GM21447 (cell line): Measurements from ENCODE around the gene PLCXD1.
"Not testable (repeated sequence)": the region's sequence is repeated elsewhere in the genome, so short reads cannot be mapped to it uniquely, and the experiment has no call there.

Experiments
- ATAC-seq: cut with Tn5 transposase; IDR thresholded peaks from one replicate; pipeline ENCODE4 v1.9.1; 2021; ENCODE audit not compliant: unreplicated experiment

PLCXD1 gene

GRCh38 chrX:316351-317325, 35.5 kb downstream of the PLCXD1 start:
- no peak for ATAC-seq

GRCh38 chrX:317424-318067, 36.4 kb downstream of the PLCXD1 start:
- no peak for ATAC-seq

- ATAC-seq, result peak; percentile 63
These were observed 37.0 kb downstream of the PLCXD1 start for GRCh38 chrX:318068-318738.

- peak; percentile 73 for ATAC-seq
These were observed 37.8 kb downstream of the PLCXD1 start, which contains the start of gene GTPBP6 for GRCh38 chrX:318739-319578. GTPBP6 (minus strand) TSS chrX:318796; CDS start chrX:318787, 9 bp downstream.

GRCh38 chrX:319579-320125, 38.5 kb downstream of the PLCXD1 start:
- ATAC-seq, result no peak

- ATAC-seq, result no peak
These were observed 39.1 kb downstream of the PLCXD1 start for GRCh38 chrX:320126-320783.

GRCh38 chrX:323721-324628, 42.8 kb downstream of the PLCXD1 start:
- peak; percentile 63 for ATAC-seq

GRCh38 chrX:324664-325063, 43.5 kb downstream of the PLCXD1 start:
- ATAC-seq, result not testable (repeated sequence)

- no peak for ATAC-seq
These were observed 46.5 kb downstream of the PLCXD1 start for GRCh38 chrX:327660-328126.

- ATAC-seq, result no peak
These were observed 48.2 kb downstream of the PLCXD1 start for GRCh38 chrX:329291-329910.

- not testable (repeated sequence) for ATAC-seq
These were observed 49.1 kb downstream of the PLCXD1 start for GRCh38 chrX:330141-330725.

- no peak for ATAC-seq
These were observed 49.6 kb downstream of the PLCXD1 start for GRCh38 chrX:330726-331150.

GRCh38 chrX:331151-331824, 50.1 kb downstream of the PLCXD1 start:
- no peak for ATAC-seq

GRCh38 chrX:331825-332495, 50.8 kb downstream of the PLCXD1 start:
- ATAC-seq, result no peak

GRCh38 chrX:332496-332860, 51.3 kb downstream of the PLCXD1 start:
- ATAC-seq, result no peak

GRCh38 chrX:332916-333610, 51.9 kb downstream of the PLCXD1 start:
- ATAC-seq, result no peak
